OCI-LY1 (cell line): Measurements from ENCODE around the gene TMEM150C.

Experiments used
- EZH2 ChIP-seq: fragments of 200-600 bp; sonication (generic), shearing (Covaris generic); IDR thresholded peaks from 2 replicates; pipeline ENCODE4 v1.8.0; 2017; ENCODE audit warnings: borderline replicate concordance, mixed run types, mild to moderate bottlenecking, antibody characterized with exemption, low read length, moderate library complexity, mixed read lengths
- TF ChIP-seq, protein P1 (sequence below): fragments of 200-600 bp; sonication (generic), shearing (Covaris generic); IDR thresholded peaks from 2 replicates; pipeline ENCODE4 v1.5.1; 2017; ENCODE audit warnings: mild to moderate bottlenecking, antibody characterized with exemption, low read length, moderate library complexity, mixed read lengths

GRCh38 chr4:82473621-82474164 lies 88.1 kb downstream of the TMEM150C start:
- TF ChIP-seq, protein P1, sequence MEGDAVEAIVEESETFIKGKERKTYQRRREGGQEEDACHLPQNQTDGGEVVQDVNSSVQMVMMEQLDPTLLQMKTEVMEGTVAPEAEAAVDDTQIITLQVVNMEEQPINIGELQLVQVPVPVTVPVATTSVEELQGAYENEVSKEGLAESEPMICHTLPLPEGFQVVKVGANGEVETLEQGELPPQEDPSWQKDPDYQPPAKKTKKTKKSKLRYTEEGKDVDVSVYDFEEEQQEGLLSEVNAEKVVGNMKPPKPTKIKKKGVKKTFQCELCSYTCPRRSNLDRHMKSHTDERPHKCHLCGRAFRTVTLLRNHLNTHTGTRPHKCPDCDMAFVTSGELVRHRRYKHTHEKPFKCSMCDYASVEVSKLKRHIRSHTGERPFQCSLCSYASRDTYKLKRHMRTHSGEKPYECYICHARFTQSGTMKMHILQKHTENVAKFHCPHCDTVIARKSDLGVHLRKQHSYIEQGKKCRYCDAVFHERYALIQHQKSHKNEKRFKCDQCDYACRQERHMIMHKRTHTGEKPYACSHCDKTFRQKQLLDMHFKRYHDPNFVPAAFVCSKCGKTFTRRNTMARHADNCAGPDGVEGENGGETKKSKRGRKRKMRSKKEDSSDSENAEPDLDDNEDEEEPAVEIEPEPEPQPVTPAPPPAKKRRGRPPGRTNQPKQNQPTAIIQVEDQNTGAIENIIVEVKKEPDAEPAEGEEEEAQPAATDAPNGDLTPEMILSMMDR: no peak
- no peak for TF ChIP-seq EZH2
